MCF 10A (cell line): Measurements from ENCODE around the gene CCDC92B. TPM values are rescaled to one million over a fixed set of nuclear protein-coding genes. Genes with fewer than 3 reads are reported as not detected.

Source experiments
- Bru-seq: library from RNA; stranded (reverse); fragments of 400-500 nt; gene quantifications from one replicate; lab custom pipeline; 2021; lab: Mats Ljungman, UMichigan
- BruChase-seq, 2 experiments: library from RNA; stranded (reverse); fragments of 400-500 nt; gene quantifications; one replicate each; lab custom pipeline; 2021; lab: Mats Ljungman, UMichigan
- BruUV-seq: library from RNA; stranded (reverse); fragments of 400-500 nt; replicated peaks from 2 replicates; lab custom pipeline; 2021; lab: Mats Ljungman, UMichigan
- CTCF ChIA-PET: fragments of 300-600 bp; sonication (Branson Sonifier 250); formaldehyde crosslinking; extraction: SDS; loops from one replicate; lab custom pipeline; 2021; ENCODE audit warnings: antibody characterized with exemption, inconsistent platforms; lab: Yijun Ruan, JAX
- POLR2A ChIA-PET: fragments of 300-600, 350-650 bp; sonication (Branson Sonifier 250); formaldehyde crosslinking; extraction: SDS; loops from one replicate; lab custom pipeline; 2020; ENCODE audit warnings: antibody characterized with exemption, inconsistent platforms; lab: Yijun Ruan, JAX
- DNase-seq: peaks from one replicate; pipeline ENCODE4 v3.0.0-alpha.2; 2018; ENCODE audit not compliant: unreplicated experiment
- H3K27ac Mint-ChIP-seq: one replicate; pipeline ENCODE4 v1.8.0; 2022; ENCODE audit warnings: mild to moderate bottlenecking, low read depth, mixed read lengths; ENCODE audit not compliant: unreplicated experiment
- H3K27me3 Mint-ChIP-seq: one replicate; pipeline ENCODE4 v1.8.0; 2022; ENCODE audit warnings: mixed read lengths; ENCODE audit not compliant: insufficient read depth, unreplicated experiment
- H3K36me3 Mint-ChIP-seq: one replicate; pipeline ENCODE4 v1.8.0; 2022; ENCODE audit warnings: mild to moderate bottlenecking, moderate library complexity, mixed read lengths; ENCODE audit not compliant: insufficient read depth, unreplicated experiment
- H3K4me1 Mint-ChIP-seq: one replicate; pipeline ENCODE4 v1.8.0; 2022; ENCODE audit warnings: mixed read lengths; ENCODE audit not compliant: insufficient read depth, unreplicated experiment
- H3K4me3 Mint-ChIP-seq: one replicate; pipeline ENCODE4 v1.8.0; 2022; ENCODE audit warnings: mild to moderate bottlenecking, moderate library complexity, mixed read lengths; ENCODE audit not compliant: unreplicated experiment
- H3K9me3 Mint-ChIP-seq: one replicate; pipeline ENCODE4 v1.8.0; 2022; ENCODE audit warnings: mixed read lengths; ENCODE audit not compliant: unreplicated experiment
- intact Hi-C: fragments of 100-400 bp; cut with micrococcal nuclease; formaldehyde crosslinking; loops from 2 replicates; pipeline ENCODE4 v1.14.1; 2022
- long read RNA-seq: library from polyadenylated mRNA; stranded (forward); transcript quantifications from one replicate; pipeline ENCODE4 v2.0.0, GENCODE V29; 2022
- total RNA-seq: library from RNA; stranded (reverse); gene quantifications from 2 replicates; pipeline ENCODE4 v1.2.3, GENCODE V29; 2022
- TF ChIP-seq, protein P1 (sequence below): fragments of 200-600 bp; IDR thresholded peaks from one replicate; pipeline ENCODE4 v1.8.0; 2022; ENCODE audit warnings: antibody characterized with exemption, mild to moderate bottlenecking; ENCODE audit not compliant: unreplicated experiment

The CCDC92B gene
- not detected in 2 replicates for total RNA-seq
- Bru-seq, nascent RNA: not detected
- not detected for BruChase-seq, experiment 1, labeled RNA remaining after a 6-hour chase
- BruChase-seq, experiment 2, labeled RNA remaining after a 2-hour chase: not detected
- long read RNA-seq: 0 reads

GRCh38 chr17:2749058-2749783 lies at the start of gene CCDC92B:
Gene CCDC92B (minus strand): TSS chr17:2749652. CDS start chr17:2735145, 14,507 bp downstream.
- ChIA-PET CTCF (no interaction called here), POLR2A (no interaction called here)
- no peaks in the 10 kb centered on the region for H3K36me3 Mint-ChIP-seq
- intact Hi-C loops: no loop called here
- TF ChIP-seq, protein P1, sequence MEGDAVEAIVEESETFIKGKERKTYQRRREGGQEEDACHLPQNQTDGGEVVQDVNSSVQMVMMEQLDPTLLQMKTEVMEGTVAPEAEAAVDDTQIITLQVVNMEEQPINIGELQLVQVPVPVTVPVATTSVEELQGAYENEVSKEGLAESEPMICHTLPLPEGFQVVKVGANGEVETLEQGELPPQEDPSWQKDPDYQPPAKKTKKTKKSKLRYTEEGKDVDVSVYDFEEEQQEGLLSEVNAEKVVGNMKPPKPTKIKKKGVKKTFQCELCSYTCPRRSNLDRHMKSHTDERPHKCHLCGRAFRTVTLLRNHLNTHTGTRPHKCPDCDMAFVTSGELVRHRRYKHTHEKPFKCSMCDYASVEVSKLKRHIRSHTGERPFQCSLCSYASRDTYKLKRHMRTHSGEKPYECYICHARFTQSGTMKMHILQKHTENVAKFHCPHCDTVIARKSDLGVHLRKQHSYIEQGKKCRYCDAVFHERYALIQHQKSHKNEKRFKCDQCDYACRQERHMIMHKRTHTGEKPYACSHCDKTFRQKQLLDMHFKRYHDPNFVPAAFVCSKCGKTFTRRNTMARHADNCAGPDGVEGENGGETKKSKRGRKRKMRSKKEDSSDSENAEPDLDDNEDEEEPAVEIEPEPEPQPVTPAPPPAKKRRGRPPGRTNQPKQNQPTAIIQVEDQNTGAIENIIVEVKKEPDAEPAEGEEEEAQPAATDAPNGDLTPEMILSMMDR: no peak
- H3K4me3 Mint-ChIP-seq: no peak within 1 kb of the TSS
- no peaks in the 10 kb centered on the region for H3K9me3 Mint-ChIP-seq
- BruUV-seq: no TSS peak
- no peak for DNase-seq
- H3K27me3 Mint-ChIP-seq: peaks cover 47% of the 10 kb centered on the region
- no peaks in the 10 kb centered on the region for H3K4me1 Mint-ChIP-seq
- no peak within 1 kb of the TSS for H3K27ac Mint-ChIP-seq

- no peaks in the 10 kb centered on the region for H3K36me3 Mint-ChIP-seq
- H3K4me3 Mint-ChIP-seq: no peak overlapping the region
- CTCF ChIA-PET: no interaction called here
- intact Hi-C loops: no loop called here
- POLR2A ChIA-PET: no interaction called here
- TF ChIP-seq, protein P1: no peak
- no peaks in the 10 kb centered on the region for H3K4me1 Mint-ChIP-seq
- no peaks in the 10 kb centered on the region for H3K9me3 Mint-ChIP-seq
- no TSS peak for BruUV-seq
- no peak for DNase-seq
- H3K27ac Mint-ChIP-seq: no peak overlapping the region
- H3K27me3 Mint-ChIP-seq: peaks cover 30% of the 10 kb centered on the region
These were observed 49.2 kb upstream of the CCDC92B start for GRCh38 chr17:2798678-2799077.

GRCh38 chr17:2798188-2798587 lies 48.7 kb upstream of the CCDC92B start:
- Mint-ChIP-seq H3K9me3 (no peaks in the 10 kb centered on the region), H3K36me3 (no peaks in the 10 kb centered on the region), H3K4me3 (no peak overlapping the region), H3K27me3 (peaks cover 30% of the 10 kb centered on the region), H3K27ac (no peak overlapping the region), H3K4me1 (no peaks in the 10 kb centered on the region)
- TF ChIP-seq, protein P1: no peak
- DNase-seq: no peak
- intact Hi-C loops: no loop called here
- ChIA-PET POLR2A (no interaction called here), CTCF (no interaction called here)
- BruUV-seq: no TSS peak

DNA sequence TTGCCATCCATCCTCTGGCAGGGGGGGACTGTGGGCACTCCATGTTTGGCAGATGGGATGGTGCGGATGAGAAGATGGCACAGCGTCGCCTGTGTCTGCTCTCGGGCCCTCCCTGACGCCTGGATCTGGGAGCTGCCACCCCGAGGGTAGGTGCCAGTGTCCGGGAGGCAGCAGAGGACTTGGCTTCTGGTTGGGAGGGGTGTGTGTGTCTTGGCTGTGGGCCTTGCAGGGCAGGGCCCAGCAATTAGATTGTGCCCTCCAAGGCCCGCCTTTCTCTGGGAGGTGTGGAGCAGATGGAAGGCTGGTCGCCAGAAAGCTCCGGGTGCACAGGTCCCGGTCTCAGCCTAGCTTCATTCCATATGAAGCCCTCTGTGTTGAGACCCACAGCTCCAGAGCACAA lies 48.2 kb upstream of the CCDC92B start:
- Mint-ChIP-seq H3K4me3 (no peak overlapping the region), H3K36me3 (no peaks in the 10 kb centered on the region), H3K9me3 (no peaks in the 10 kb centered on the region), H3K27me3 (peaks cover 30% of the 10 kb centered on the region), H3K27ac (no peak overlapping the region), H3K4me1 (no peaks in the 10 kb centered on the region)
- ChIA-PET POLR2A (no interaction called here), CTCF (no interaction called here)
- TF ChIP-seq, protein P1: no peak
- BruUV-seq: no TSS peak
- DNase-seq: no peak
- intact Hi-C loops: no loop called here
